Retinal pigment epithelial cell (primary cell): ENCODE results near the gene STIM2.

Experiments
- DNase-seq: peaks from one replicate; pipeline ENCODE4 v3.0.0-alpha.2; 2010; ENCODE audit warnings: low read depth
- H3K4me3 ChIP-seq: 2 replicates; pipeline ENCODE4 v1.5.1; 2011; ENCODE audit warnings: mild to moderate bottlenecking, low read length, control low read depth, moderate library complexity
- CTCF ChIP-seq: conservative IDR thresholded peaks from 2 replicates; pipeline ENCODE4 v1.5.1; 2011; ENCODE audit warnings: low read depth, low read length, control low read depth, inconsistent platforms

Gene STIM2

GRCh38 chr4:26899991-26900390 lies 39.4 kb downstream of the STIM2 start:
- TF ChIP-seq CTCF = no peak
- no peak overlapping the region for H3K4me3 ChIP-seq
- DNase-seq = no peak

- DNase-seq = no peak
- H3K4me3 ChIP-seq = no peak overlapping the region
- no peak for TF ChIP-seq CTCF
Observed at GRCh38 chr4:26900765-26901164, 40.1 kb downstream of the STIM2 start.

GRCh38 chr4:26905172-26905571 lies 44.5 kb downstream of the STIM2 start:
- no peak for TF ChIP-seq CTCF
- no peak overlapping the region for H3K4me3 ChIP-seq
- DNase-seq = no peak

GRCh38 chr4:26907731-26908599 lies 47.3 kb downstream of the STIM2 start:
- no peak overlapping the region for H3K4me3 ChIP-seq
- DNase-seq = no peak
- TF ChIP-seq CTCF = no peak

- no peak for TF ChIP-seq CTCF
- DNase-seq = no peak
- H3K4me3 ChIP-seq = no peak overlapping the region
Observed at GRCh38 chr4:26909369-26909768, 48.7 kb downstream of the STIM2 start.

GRCh38 chr4:26911254-26911653 lies 50.6 kb downstream of the STIM2 start:
- no peak for DNase-seq
- no peak for TF ChIP-seq CTCF
- no peak overlapping the region for H3K4me3 ChIP-seq

- peak; percentile 79 for DNase-seq
- H3K4me3 ChIP-seq = no peak overlapping the region
- TF ChIP-seq CTCF = no peak
Observed at GRCh38 chr4:26912069-26912468, 51.4 kb downstream of the STIM2 start.
